Measurements from ENCODE around the gene CEBPZ.

DNA sequence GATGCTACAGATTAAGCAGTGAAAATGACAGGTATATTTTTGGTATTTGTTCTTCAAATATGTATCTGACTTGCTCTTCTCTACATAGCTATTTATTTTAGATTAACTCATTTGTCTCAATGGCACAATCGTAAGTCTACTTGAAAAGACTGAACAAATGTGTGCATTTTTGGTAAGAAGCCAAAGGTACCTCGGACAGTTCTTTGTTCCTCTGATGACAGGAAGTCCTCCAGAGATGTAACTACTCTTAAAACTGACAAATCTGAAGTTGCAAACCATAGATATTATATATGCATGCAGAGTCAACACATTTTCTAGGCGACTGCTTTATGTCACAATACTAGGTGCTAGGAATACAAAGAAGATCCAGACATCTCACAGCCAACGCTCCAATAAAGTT lies 36.7 kb upstream of the CEBPZ start:
- TF ChIP-seq, protein P1, sequence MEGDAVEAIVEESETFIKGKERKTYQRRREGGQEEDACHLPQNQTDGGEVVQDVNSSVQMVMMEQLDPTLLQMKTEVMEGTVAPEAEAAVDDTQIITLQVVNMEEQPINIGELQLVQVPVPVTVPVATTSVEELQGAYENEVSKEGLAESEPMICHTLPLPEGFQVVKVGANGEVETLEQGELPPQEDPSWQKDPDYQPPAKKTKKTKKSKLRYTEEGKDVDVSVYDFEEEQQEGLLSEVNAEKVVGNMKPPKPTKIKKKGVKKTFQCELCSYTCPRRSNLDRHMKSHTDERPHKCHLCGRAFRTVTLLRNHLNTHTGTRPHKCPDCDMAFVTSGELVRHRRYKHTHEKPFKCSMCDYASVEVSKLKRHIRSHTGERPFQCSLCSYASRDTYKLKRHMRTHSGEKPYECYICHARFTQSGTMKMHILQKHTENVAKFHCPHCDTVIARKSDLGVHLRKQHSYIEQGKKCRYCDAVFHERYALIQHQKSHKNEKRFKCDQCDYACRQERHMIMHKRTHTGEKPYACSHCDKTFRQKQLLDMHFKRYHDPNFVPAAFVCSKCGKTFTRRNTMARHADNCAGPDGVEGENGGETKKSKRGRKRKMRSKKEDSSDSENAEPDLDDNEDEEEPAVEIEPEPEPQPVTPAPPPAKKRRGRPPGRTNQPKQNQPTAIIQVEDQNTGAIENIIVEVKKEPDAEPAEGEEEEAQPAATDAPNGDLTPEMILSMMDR (IDR thresholded peaks at IDR 0.05) = no peak
- TF ChIP-seq EP300 (IDR thresholded peaks at IDR 0.05) (no peak), POLR2A (IDR thresholded peaks at IDR 0.05) (no peak), POLR2AphosphoS5 (IDR thresholded peaks at IDR 0.05) (peak in 1 of 4 donors; percentile 1)

All from sigmoid colon (tissue), 4 donors.